AG10803 (cell line): ENCODE data around the gene ZBTB46.

Experiments used
- DNase-seq: peaks from one replicate; pipeline ENCODE4 v3.0.0; 2010; ENCODE audit warnings: low read depth
- H3K4me3 ChIP-seq: 2 replicates; pipeline ENCODE4 v1.5.1; 2011; ENCODE audit warnings: mild to moderate bottlenecking, low read length, control low read depth
- TF ChIP-seq, protein P1 (sequence below): conservative IDR thresholded peaks from 2 replicates; pipeline ENCODE4 v1.5.1; 2011; ENCODE audit warnings: mild to moderate bottlenecking, low read length, control low read depth, inconsistent platforms

The ZBTB46 gene

DNA sequence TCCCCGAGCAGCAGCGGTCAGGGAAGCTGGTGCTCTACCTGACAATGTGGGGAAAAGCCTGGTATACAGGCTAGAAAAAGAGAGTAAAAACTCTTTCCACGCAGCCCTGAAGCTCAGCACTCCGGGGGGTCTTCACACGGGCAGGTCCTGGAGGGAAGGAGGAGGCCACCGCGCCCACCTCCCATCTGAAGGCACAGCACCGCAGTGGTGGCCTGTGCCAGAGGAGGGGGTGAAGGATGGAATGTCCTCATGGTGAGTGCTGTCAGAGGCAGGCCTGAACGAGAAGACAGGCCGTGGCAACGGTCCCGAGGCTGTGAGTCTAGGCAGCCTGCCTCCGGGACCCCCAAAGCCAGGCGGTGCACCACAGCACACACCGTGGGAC lies 85.6 kb downstream of the ZBTB46 start:
- TF ChIP-seq, protein P1, sequence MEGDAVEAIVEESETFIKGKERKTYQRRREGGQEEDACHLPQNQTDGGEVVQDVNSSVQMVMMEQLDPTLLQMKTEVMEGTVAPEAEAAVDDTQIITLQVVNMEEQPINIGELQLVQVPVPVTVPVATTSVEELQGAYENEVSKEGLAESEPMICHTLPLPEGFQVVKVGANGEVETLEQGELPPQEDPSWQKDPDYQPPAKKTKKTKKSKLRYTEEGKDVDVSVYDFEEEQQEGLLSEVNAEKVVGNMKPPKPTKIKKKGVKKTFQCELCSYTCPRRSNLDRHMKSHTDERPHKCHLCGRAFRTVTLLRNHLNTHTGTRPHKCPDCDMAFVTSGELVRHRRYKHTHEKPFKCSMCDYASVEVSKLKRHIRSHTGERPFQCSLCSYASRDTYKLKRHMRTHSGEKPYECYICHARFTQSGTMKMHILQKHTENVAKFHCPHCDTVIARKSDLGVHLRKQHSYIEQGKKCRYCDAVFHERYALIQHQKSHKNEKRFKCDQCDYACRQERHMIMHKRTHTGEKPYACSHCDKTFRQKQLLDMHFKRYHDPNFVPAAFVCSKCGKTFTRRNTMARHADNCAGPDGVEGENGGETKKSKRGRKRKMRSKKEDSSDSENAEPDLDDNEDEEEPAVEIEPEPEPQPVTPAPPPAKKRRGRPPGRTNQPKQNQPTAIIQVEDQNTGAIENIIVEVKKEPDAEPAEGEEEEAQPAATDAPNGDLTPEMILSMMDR, result no peak

DNA sequence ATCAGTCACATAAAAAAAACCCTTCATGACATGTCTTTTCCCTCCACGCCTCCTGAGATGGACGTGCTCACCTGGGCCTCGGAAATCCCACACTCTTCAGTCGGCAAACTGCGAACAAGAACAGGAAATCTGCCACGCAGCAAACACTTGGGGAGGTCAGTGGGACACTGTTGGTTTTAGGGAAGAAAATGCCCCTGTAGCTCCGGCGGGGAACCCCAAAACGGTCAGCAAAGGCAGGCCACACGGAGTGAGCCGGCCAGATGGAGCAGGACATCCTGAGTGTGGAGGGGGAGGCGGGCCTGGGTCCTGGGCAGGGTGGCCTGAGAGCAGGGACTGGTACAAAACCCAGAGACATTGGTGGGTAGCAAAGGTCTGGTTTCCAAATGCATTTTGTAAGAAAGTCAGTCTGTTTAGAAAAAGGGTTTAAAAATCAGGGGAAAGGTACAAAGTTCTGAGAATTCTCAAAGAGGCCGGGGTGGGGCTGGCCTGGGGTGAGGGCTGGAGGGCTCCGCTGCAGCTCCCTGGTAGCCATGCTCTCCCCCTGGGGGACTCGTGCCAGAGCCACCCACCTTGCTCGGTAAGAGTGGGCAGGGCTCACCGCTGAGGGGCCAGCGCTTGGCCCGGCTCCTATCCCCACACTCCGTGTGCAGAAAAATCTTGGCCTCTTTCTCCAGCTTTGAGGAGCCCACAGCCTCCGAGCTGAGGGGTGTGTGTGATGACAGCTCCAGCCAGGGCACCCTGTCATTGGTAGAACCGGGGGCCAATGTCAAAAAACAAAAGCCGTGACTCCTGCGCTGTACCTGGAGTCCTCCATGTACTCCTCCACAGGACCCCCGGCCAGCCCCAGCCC lies 86.3 kb downstream of the ZBTB46 start:
- no peak overlapping the region for H3K4me3 ChIP-seq
- TF ChIP-seq, protein P1, result no peak
- DNase-seq, result no peak

More for the DNA sequence above, 85.6 kb downstream of the ZBTB46 start:
- no peak for DNase-seq
- H3K4me3 ChIP-seq, result no peak overlapping the region

DNA sequence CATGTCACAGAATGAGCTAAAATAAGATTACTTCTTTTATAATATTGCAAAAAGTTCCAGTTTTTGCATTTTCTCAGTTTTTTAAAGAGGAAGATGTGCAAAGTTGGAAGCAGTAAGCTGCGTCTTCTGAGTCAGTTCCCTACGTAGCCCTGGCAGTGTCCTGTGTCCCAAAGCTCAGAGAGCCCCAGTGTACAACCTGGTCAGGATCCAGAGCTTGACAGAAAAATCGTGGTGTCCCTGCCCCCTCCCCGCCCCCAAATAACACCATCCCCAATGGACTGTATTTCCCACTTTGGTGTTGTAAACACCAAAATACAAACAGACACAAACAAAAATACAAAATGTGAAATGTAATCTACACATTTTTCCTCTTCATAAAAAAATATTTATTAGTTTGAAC lies 86.9 kb downstream of the ZBTB46 start:
- H3K4me3 ChIP-seq, result no peak overlapping the region
- TF ChIP-seq, protein P1, result no peak
- no peak for DNase-seq

DNA sequence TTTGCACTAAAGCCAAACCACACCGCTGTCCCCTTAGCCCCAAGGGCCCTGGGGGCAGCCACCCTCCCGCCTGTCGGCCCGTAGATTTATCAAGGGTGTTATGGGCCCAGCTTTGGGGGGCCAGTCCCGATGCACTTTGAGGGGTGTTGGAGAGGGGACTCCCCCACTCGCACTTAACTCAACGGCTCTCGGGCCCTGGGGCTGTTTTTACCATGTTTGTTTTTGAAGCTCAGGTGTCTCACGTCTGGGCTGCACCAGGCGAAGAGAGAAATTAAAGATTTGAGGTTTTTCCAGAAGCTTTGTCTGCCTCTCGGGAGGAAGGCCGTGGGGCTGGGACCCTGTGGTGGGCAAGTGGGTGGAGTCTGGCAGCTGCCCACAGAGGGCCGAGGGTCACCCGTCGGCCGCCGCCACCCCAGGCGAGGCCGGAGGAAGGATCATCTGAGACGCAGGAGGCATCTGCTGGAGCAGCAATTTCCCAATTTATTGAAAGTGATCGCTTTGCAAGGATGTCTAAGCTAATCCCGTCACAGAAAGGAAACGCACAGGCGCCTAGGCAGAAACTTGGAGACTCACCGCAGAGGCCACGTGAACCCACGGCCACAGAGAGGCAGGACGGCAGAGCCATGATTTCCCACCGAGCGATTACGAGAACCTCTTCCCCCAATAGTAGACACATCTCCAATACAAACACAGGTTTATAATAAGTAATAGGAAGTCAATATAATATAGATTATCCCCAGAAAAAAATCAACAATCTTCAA lies 87.7 kb downstream of the ZBTB46 start:
- no peak for DNase-seq
- TF ChIP-seq, protein P1, result no peak
- no peak overlapping the region for H3K4me3 ChIP-seq

DNA sequence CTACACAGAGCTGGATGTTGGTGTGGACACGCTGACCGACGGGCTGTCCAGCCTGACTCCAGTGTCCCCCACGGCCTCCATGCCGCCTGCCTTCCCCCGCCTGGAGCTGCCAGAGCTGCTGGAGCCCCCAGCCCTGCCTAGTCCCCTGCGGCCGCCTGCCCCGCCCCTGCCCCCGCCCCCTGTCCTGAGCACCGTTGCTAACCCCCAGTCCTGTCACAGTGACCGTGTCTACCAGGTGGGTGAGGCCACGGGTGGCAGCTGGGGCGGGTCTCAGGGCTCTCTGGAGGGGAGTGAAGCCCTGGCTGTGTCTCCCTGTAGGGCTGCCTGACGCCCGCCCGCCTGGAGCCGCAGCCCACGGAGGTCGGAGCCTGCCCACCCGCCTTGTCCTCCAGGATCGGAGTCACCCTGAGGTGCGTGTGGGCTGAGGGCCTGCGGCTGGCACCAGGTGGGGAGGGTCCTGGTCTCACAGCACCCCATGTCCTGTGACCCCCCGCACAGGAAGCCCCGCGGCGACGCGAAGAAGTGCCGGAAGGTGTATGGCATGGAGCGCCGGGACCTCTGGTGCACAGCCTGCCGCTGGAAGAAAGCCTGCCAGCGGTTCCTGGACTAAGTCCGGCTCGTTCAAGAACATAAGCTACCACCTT lies 88.6 kb downstream of the ZBTB46 start:
- no peak for DNase-seq
- TF ChIP-seq, protein P1, result no peak
- H3K4me3 ChIP-seq, result no peak overlapping the region

DNA sequence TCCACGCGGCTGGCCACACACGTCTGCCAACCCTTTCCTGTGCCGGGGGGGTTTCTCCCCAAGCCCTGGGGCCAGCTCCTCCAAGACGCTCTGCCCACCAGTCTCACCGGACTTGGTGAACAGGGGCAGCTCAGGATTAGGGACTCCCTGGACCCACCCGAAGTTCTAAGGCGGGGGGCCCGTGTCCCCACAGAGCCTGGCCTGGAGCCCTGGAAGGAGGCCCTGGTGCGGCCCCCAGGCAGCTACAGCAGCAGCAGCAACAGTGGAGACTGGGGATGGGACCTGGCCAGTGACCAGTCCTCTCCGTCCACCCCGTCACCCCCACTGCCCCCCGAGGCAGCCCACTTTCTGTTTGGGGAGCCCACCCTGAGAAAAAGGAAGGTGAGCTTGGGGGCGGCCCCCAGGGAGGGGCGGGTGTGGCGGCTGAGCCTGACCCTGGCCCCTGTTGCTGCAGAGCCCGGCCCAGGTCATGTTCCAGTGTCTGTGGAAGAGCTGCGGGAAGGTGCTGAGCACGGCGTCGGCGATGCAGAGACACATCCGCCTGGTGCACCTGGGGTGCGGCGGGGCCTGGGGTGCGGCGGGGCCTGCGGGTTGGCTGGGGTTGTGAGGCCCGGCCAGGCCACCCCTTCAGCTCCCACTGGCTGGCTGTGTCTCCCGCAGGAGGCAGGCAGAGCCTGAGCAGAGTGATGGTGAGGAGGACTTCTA lies 89.2 kb downstream of the ZBTB46 start:
- TF ChIP-seq, protein P1, result no peak

More for the DNA sequence above, 89.2 kb downstream of the ZBTB46 start:
- H3K4me3 ChIP-seq, result peak overlapping the region; percentile 78
- DNase-seq, result no peak
